PC-9 (cell line): ENCODE measurements around the gene EML1. TPM values are rescaled to one million over a fixed set of nuclear protein-coding genes. Genes with fewer than 3 reads are reported as not detected.

Source experiments
- BruUV-seq: library from RNA; stranded (reverse); fragments of 400-500 nt; replicated peaks from 2 replicates; lab custom pipeline; 2021; lab: Mats Ljungman, UMichigan
- CTCF ChIA-PET: fragments of 300-600 bp; sonication (Branson Sonifier 250); formaldehyde crosslinking; loops from one replicate; lab custom pipeline; 2022; ENCODE audit warnings: antibody characterized with exemption; lab: Charles Lee
- POLR2A ChIA-PET: fragments of 300-600 bp; sonication (Branson Sonifier 250); formaldehyde crosslinking; loops from one replicate; lab custom pipeline; 2022; ENCODE audit warnings: antibody characterized with exemption; ENCODE audit not compliant: unreplicated experiment; lab: Charles Lee
- DNase-seq, 2 experiments: peaks; one replicate each; pipeline versions ENCODE4 v3.0.0 to v3.0.0-alpha.2; 2015 to 2022; ENCODE audit warnings: mixed read lengths in 1 of 2
- H2AFZ ChIP-seq: fragments of 200-600 bp; sonication (generic); 2 replicates; pipeline ENCODE4 v1.8.1; 2017; ENCODE audit warnings: antibody characterized with exemption
- H3F3A ChIP-seq: fragments of 200-600 bp; sonication (generic); 2 replicates; pipeline ENCODE4 v1.8.1; 2017; ENCODE audit warnings: antibody characterized with exemption, mild to moderate bottlenecking, low read depth; ENCODE audit not compliant: insufficient read depth
- H3K27ac ChIP-seq: fragments of 200-600 bp; sonication (generic); 2 replicates; pipeline ENCODE4 v1.6.1; 2016; ENCODE audit warnings: mixed run types
- H3K27me3 ChIP-seq: fragments of 200-600 bp; sonication (generic); 2 replicates; pipeline ENCODE4 v1.6.1; 2016; ENCODE audit warnings: low read depth, mixed run types; ENCODE audit not compliant: insufficient read depth
- H3K36me3 ChIP-seq: fragments of 200-600 bp; sonication (generic); 2 replicates; pipeline ENCODE4 v1.6.1; 2016; ENCODE audit warnings: low read depth, mixed run types
- H3K4me1 ChIP-seq: fragments of 200-600 bp; sonication (generic); replicated peaks from 2 replicates; pipeline ENCODE4 v1.6.1; 2016; ENCODE audit warnings: mixed run types; ENCODE audit not compliant: insufficient read depth
- H3K4me2 ChIP-seq: fragments of 200-600 bp; sonication (generic); 2 replicates; pipeline ENCODE4 v1.6.1; 2017; ENCODE audit warnings: mixed run types
- H3K4me3 ChIP-seq: fragments of 200-600 bp; sonication (generic); 2 replicates; pipeline ENCODE4 v1.6.1; 2016; ENCODE audit warnings: mixed run types
- H3K79me2 ChIP-seq: fragments of 200-600 bp; sonication (generic); 2 replicates; pipeline ENCODE4 v1.6.1; 2017; ENCODE audit warnings: low read depth, mixed run types
- H3K9me2 ChIP-seq: fragments of 200-600 bp; sonication (generic); 2 replicates; pipeline ENCODE4 v1.8.1; 2017; ENCODE audit warnings: mild to moderate bottlenecking; ENCODE audit not compliant: insufficient read depth
- H3K9me3 ChIP-seq: fragments of 200-600 bp; sonication (generic); 2 replicates; pipeline ENCODE4 v1.8.1; 2016; ENCODE audit warnings: low read depth; ENCODE audit not compliant: insufficient read depth
- H4K20me1 ChIP-seq: fragments of 200-600 bp; sonication (generic); 2 replicates; pipeline ENCODE4 v1.8.1; 2017; ENCODE audit not compliant: insufficient read depth
- EZH2 ChIP-seq: fragments of 200-600 bp; sonication (generic); IDR thresholded peaks from 2 replicates; pipeline ENCODE4 v1.8.0; 2017; ENCODE audit warnings: antibody characterized with exemption, low read depth
- intact Hi-C: fragments of 100-400 bp; cut with micrococcal nuclease; formaldehyde crosslinking; loops from one replicate; pipeline ENCODE4 v1.10.0; 2022; ENCODE audit not compliant: unreplicated experiment
- total RNA-seq: library from RNA; stranded (reverse); gene quantifications from 2 replicates; pipeline ENCODE4 v1.2.3, GENCODE V29; 2021
- TF ChIP-seq, protein P1 (sequence below): fragments of 200-600 bp; sonication (generic); conservative IDR thresholded peaks from 2 replicates; pipeline ENCODE4 v1.6.1; 2017; ENCODE audit warnings: mixed run types, antibody characterized with exemption, mild to moderate bottlenecking, moderate library complexity

The EML1 gene
- total RNA-seq, 1 experiment from 2014 or later = 1.8 TPM

DNA sequence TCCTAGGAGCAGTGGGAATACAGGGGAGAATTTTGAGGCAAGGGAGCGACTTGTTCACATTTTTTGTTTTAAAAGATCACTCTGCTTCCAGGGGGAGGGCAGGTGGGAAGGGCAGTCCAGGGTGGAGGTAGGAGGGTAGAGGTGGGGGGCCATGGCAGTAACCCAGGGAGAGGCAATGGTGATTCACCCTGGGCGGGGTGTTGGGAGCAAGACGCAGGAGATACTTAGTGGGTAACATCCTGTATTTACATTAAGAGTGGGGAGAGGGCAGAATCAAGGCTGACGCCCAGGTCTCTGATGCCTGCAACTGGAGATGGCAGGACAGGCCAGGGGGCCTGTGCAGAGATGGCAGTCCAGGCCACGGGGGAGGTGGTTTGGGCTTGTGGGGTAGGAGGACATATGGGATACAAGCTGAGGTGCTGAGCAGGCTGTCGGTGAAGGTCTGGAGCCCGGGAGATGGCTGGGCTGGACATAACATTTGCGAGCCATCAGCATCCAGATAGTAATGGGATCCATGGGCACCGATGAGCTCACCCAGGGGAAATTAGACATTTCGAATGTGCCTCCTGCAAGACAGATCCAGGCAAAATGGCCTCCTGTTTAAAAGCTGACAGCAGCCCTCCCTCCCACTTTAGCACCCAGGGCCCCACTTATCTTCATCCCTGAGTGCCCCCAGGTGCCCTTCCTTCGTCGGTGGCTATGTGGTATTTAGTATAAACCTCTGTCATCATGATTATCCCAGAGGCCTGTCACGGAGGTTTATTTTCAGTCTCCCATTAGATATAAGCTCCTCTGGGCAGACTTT is 9.3 kb downstream of the EML1 start:
- no peaks in the 10 kb centered on the region for H3F3A ChIP-seq
- H3K79me2 ChIP-seq = no peaks in the 10 kb centered on the region
- H3K4me1 ChIP-seq = no peaks in the 10 kb centered on the region
- ChIA-PET POLR2A (no interaction called here), CTCF (no interaction called here)
- no peaks in the 10 kb centered on the region for H4K20me1 ChIP-seq
- H3K4me2 ChIP-seq = no peak overlapping the region
- no peak for DNase-seq
- H3K9me2 ChIP-seq = no peaks in the 10 kb centered on the region
- no peaks in the 10 kb centered on the region for H3K27me3 ChIP-seq
- H3K4me3 ChIP-seq = no peak overlapping the region
- intact Hi-C loops = no loop called here
- BruUV-seq = no TSS peak
- H3K27ac ChIP-seq = no peak overlapping the region
- H3K36me3 ChIP-seq = no peaks in the 10 kb centered on the region
- no peaks in the 10 kb centered on the region for H3K9me3 ChIP-seq
- no peak overlapping the region for H2AFZ ChIP-seq
- no peak for TF ChIP-seq EZH2
- TF ChIP-seq, protein P1, sequence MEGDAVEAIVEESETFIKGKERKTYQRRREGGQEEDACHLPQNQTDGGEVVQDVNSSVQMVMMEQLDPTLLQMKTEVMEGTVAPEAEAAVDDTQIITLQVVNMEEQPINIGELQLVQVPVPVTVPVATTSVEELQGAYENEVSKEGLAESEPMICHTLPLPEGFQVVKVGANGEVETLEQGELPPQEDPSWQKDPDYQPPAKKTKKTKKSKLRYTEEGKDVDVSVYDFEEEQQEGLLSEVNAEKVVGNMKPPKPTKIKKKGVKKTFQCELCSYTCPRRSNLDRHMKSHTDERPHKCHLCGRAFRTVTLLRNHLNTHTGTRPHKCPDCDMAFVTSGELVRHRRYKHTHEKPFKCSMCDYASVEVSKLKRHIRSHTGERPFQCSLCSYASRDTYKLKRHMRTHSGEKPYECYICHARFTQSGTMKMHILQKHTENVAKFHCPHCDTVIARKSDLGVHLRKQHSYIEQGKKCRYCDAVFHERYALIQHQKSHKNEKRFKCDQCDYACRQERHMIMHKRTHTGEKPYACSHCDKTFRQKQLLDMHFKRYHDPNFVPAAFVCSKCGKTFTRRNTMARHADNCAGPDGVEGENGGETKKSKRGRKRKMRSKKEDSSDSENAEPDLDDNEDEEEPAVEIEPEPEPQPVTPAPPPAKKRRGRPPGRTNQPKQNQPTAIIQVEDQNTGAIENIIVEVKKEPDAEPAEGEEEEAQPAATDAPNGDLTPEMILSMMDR = no peak

DNA sequence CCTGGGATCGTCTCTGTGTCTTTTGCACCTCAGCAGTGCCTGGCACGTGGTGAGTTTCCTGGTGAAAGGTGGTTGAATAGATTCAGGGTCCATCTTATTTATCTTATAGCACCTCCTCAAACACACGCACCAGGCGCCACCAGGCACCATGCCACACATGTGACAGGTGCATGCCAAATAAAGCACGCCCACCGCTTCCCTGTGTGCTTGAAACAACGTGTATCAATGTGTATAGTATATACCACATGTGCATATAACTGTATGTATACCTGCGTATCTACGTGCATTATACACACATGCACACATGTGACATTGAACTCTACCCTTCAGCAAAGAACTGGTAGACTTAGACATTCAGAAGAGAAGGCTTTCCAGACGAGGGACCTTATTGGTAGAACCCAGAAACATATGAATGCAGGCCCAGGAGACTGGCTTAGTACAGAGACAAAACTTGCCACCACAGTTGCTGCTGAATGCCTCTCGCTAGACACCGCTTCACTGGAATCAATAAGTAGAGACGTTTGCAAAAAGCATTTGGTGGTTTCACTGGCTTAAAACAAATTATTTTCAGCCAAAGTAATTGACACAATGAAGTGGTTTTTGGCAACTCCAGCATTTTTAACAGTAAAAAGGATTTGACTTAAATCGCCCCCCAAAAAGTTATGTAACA is 10.0 kb downstream of the EML1 start:
- TF ChIP-seq EZH2 = no peak
- TF ChIP-seq, protein P1 = no peak
- POLR2A ChIA-PET = no interaction called here
- Histone ChIP-seq H3F3A (no peaks in the 10 kb centered on the region), H3K9me2 (no peaks in the 10 kb centered on the region), H3K9me3 (no peaks in the 10 kb centered on the region), H3K79me2 (no peaks in the 10 kb centered on the region), H3K36me3 (no peaks in the 10 kb centered on the region), H3K27me3 (no peaks in the 10 kb centered on the region), H3K4me3 (no peak overlapping the region), H3K27ac (no peak overlapping the region), H3K4me2 (no peak overlapping the region), H3K4me1 (no peaks in the 10 kb centered on the region), H2AFZ (no peak overlapping the region), H4K20me1 (no peaks in the 10 kb centered on the region)
- intact Hi-C loops = no loop called here
- DNase-seq = no peak
- no TSS peak for BruUV-seq
- CTCF ChIA-PET = no interaction called here

DNA sequence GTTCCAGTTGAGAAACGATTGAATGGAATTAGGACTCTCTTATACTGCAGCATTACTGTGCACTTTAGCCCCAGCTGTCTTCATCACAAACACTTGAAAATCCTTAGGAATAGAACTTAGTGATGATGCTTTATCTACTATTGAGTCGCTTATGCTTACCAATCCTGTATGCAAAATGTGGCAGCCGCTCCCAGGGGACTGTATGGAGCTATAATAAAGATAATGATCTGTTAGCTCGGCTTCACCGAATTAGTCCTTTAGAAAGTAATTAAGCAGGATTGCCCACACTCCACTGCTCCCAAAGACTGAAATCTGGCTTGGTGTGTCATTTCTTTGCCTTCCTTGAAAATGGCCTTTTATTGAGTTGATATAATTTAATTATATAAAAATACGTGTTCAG is 10.6 kb downstream of the EML1 start:
- no TSS peak for BruUV-seq
- Histone ChIP-seq H3K4me2 (no peak overlapping the region), H3K27ac (no peak overlapping the region), H3K9me2 (no peaks in the 10 kb centered on the region), H3K79me2 (no peaks in the 10 kb centered on the region), H2AFZ (no peak overlapping the region), H3K36me3 (no peaks in the 10 kb centered on the region), H3K4me1 (no peaks in the 10 kb centered on the region), H3K27me3 (no peaks in the 10 kb centered on the region), H3K4me3 (no peak overlapping the region), H3K9me3 (no peaks in the 10 kb centered on the region), H3F3A (no peaks in the 10 kb centered on the region), H4K20me1 (no peaks in the 10 kb centered on the region)
- intact Hi-C loops = no loop called here
- ChIA-PET POLR2A (no interaction called here), CTCF (no interaction called here)
- no peak for DNase-seq
- TF ChIP-seq EZH2 = no peak
- TF ChIP-seq, protein P1 = no peak
